ENCODE data around the gene ANO6. TPM values are rescaled to one million over a fixed set of nuclear protein-coding genes. Genes with fewer than 3 reads are reported as not detected.
A peak's percentile ranks its signal among the peaks of the same experiment; 100 is the strongest.

ANO6 gene
- total and polyA plus RNA-seq, 2 of the 4 experiments (the other 2 are of a cell fraction), result 21.6 to 41.0 TPM

GRCh38 chr12:45298047-45298446 is 82.2 kb downstream of the ANO6 start (continued):
- no peak for TF ChIP-seq MXI1 (IDR thresholded peaks at IDR 0.05; ENCODE audit: borderline replicate concordance, low read depth, low read length)
- TF ChIP-seq BHLHE40 (IDR thresholded peaks at IDR 0.05; ENCODE audit: low read depth, low read length), result no peak
- no peak for TF ChIP-seq RAD21 (IDR thresholded peaks at IDR 0.05; ENCODE audit: low read length)
- no peak for TF ChIP-seq RCOR1 (IDR thresholded peaks at IDR 0.05; ENCODE audit: insufficient replicate concordance, low read length)

- Histone ChIP-seq H2AFZ (replicated peaks; ENCODE audit: low read length, poor library complexity) (no peak overlapping the region), H3K27ac (ENCODE audit: insufficient read depth, low read length) (peak overlapping the region; percentile 49; the same call in 1 of the 2 replicates), H3K23ac (ENCODE audit: low read depth, low read length) (peak overlapping the region; percentile 29; the same call in 1 of the 2 replicates), H3K79me1 (ENCODE audit: low read depth in 1 of 2, low read length in 2 of 2) (peaks cover 13 to 67% of the 10 kb centered on the region in 2 experiments), H3K4me1 (ENCODE audit: control insufficient read depth, insufficient read depth, low read length) (0 out of 2 replicates have a peak, but pooled peaks cover under 1% of the 10 kb centered on the region), H3K9me1 (ENCODE audit: insufficient read depth, low read length) (peaks cover 3% of the 10 kb centered on the region), H3K4ac (ENCODE audit: low read depth, low read length) (no peak overlapping the region), H4K20me1 (ENCODE audit: insufficient read depth, low read length) (peaks cover 4% of the 10 kb centered on the region; the same call in 1 of the 2 replicates), H3K4me3 (ENCODE audit: insufficient read depth, low read depth, low read length) (no peak overlapping the region), H3K56ac (ENCODE audit: extremely low read depth, insufficient read depth, low read length) (no peak overlapping the region), H3K9ac (ENCODE audit: low read depth, low read length) (no peak overlapping the region), H2BK20ac (ENCODE audit: low read depth, low read length) (no peak overlapping the region), H2BK120ac (ENCODE audit: low read depth, low read length) (no peak overlapping the region), H3K36me3 (ENCODE audit: control insufficient read depth, insufficient read depth, low read length) (no peaks in the 10 kb centered on the region), H2BK15ac (ENCODE audit: low read depth, low read length) (no peak overlapping the region), H3K14ac (replicated peaks; ENCODE audit: low read depth, low read length) (0 out of 2 replicates have a peak overlapping the region, but pooled peaks have one; percentile 12), H4K8ac (ENCODE audit: low read depth in 2 of 2, low read length in 2 of 2) (no peak overlapping the region), H2BK5ac (ENCODE audit: low read depth, low read length, poor library complexity, severe bottlenecking) (no peak overlapping the region), H3K27me3 (ENCODE audit: control insufficient read depth, insufficient read depth, low read length) (no peaks in the 10 kb centered on the region), H4K91ac (ENCODE audit: insufficient read depth, low read depth, low read length) (no peak overlapping the region), H3K4me2 (ENCODE audit: low read depth, low read length) (no peak overlapping the region; the same call in 1 of the 2 replicates), H4K5ac (ENCODE audit: low read depth, low read length) (no peak overlapping the region; the same call in 1 of the 2 replicates), H3K9me3 (ENCODE audit: control insufficient read depth, insufficient read depth, low read length) (no peaks in the 10 kb centered on the region), H2AK9ac (replicated peaks; ENCODE audit: low read depth, low read length, poor library complexity) (no peak overlapping the region), H3K18ac (ENCODE audit: low read depth, low read length) (peak overlapping the region; percentile 50; the same call in 1 of the 2 replicates), H2AK5ac (ENCODE audit: low read depth, low read length) (no peak overlapping the region)
- intact Hi-C loops (cut with micrococcal nuclease) (loop anchor here (5.0 kb wide), 1 partner anchor 48 kb away; no protein-coding TSS in a partner anchor), in situ Hi-C loops (cut with MboI; ENCODE audit: low sequenced_read_pairs) (no loop called here), dilution Hi-C loops (cut with HindIII; ENCODE audit: low sequenced_read_pairs, unreplicated experiment) (no loop called here)
- ChIA-PET CTCF (no interaction called here), POLR2A (ENCODE audit: unreplicated experiment) (interaction anchor here (0.9 kb wide), 1 partner anchor 12 kb away, joined by 3 read pairs; no protein-coding TSS in a partner anchor)
- ATAC-seq (ENCODE audit: low read depth), result peak; percentile 61
- DNase-seq, result peak; percentile 64
- no CpG with 5 or more reads among the region's 8 CpGs for WGBS, 2 experiments (ENCODE audit: extremely low coverage in 2 of 2, insufficient read length in 1 of 2)
- TF ChIP-seq USF2 (IDR thresholded peaks at IDR 0.05; ENCODE audit: low read depth, low read length) (no peak), CEBPB (IDR thresholded peaks at IDR 0.05; ENCODE audit: low read depth, low read length) (no peak), SMC3 (IDR thresholded peaks at IDR 0.05; ENCODE audit: low read depth, low read length) (no peak), RFX5 (IDR thresholded peaks at IDR 0.05; ENCODE audit: low read depth, low read length) (no peak), RAD21 (IDR thresholded peaks at IDR 0.05; ENCODE audit: low read length) (no peak), CTCF (conservative IDR thresholded peaks at IDR 0.05; ENCODE audit: low read depth, low read length) (no peak), NFE2L2 (IDR thresholded peaks at IDR 0.05; ENCODE audit: low read depth, low read length) (no peak), CHD1 (IDR thresholded peaks at IDR 0.05; ENCODE audit: low read depth, low read length) (no peak), MXI1 (IDR thresholded peaks at IDR 0.05; ENCODE audit: borderline replicate concordance, low read depth, low read length) (no peak), POLR2A (IDR thresholded peaks at IDR 0.05; ENCODE audit: low read depth, low read length) (no peak)
- no TSS peak for BruUV-seq (replicated peaks)
These were observed 83.1 kb downstream of the ANO6 start for GRCh38 chr12:45298721-45299692.

Data from IMR-90 (cell line).